Measurements from ENCODE around the gene B4GALT3. TPM values are rescaled to one million over a fixed set of nuclear protein-coding genes. Genes with fewer than 3 reads are reported as not detected.

The B4GALT3 gene
- total RNA-seq, 1 donor from 2014 or later: 23.0 TPM

GRCh38 chr1:161138431-161138830 lies 38.9 kb downstream of the B4GALT3 start:
- no peaks in the 10 kb centered on the region for H3K36me3 Mint-ChIP-seq (ENCODE audit: low read depth)
- peak overlapping the region; percentile 49 for H3K27ac Mint-ChIP-seq (ENCODE audit: unreplicated experiment)
- DNase-seq (ENCODE audit: low spot score): no peak
- H3K27me3 Mint-ChIP-seq (ENCODE audit: low read depth): no peaks in the 10 kb centered on the region
- H3K9me3 Mint-ChIP-seq (ENCODE audit: low read depth): no peaks in the 10 kb centered on the region
- TF ChIP-seq CTCF (IDR thresholded peaks at IDR 0.05): no peak
- no peak overlapping the region for H3K4me3 Mint-ChIP-seq (ENCODE audit: unreplicated experiment)
- no peaks in the 10 kb centered on the region for H3K4me1 Mint-ChIP-seq (ENCODE audit: low read depth)

- H3K9me3 Mint-ChIP-seq (ENCODE audit: low read depth): no peaks in the 10 kb centered on the region
- no peaks in the 10 kb centered on the region for H3K4me1 Mint-ChIP-seq (ENCODE audit: low read depth)
- H3K27ac Mint-ChIP-seq (ENCODE audit: unreplicated experiment): no peak overlapping the region
- no peak for DNase-seq (ENCODE audit: low spot score)
- no peaks in the 10 kb centered on the region for H3K27me3 Mint-ChIP-seq (ENCODE audit: low read depth)
- H3K36me3 Mint-ChIP-seq (ENCODE audit: low read depth): no peaks in the 10 kb centered on the region
- TF ChIP-seq CTCF (IDR thresholded peaks at IDR 0.05): no peak
- no peak overlapping the region for H3K4me3 Mint-ChIP-seq (ENCODE audit: unreplicated experiment)
Observed at GRCh38 chr1:161137881-161138280, 39.4 kb downstream of the B4GALT3 start.

DNA sequence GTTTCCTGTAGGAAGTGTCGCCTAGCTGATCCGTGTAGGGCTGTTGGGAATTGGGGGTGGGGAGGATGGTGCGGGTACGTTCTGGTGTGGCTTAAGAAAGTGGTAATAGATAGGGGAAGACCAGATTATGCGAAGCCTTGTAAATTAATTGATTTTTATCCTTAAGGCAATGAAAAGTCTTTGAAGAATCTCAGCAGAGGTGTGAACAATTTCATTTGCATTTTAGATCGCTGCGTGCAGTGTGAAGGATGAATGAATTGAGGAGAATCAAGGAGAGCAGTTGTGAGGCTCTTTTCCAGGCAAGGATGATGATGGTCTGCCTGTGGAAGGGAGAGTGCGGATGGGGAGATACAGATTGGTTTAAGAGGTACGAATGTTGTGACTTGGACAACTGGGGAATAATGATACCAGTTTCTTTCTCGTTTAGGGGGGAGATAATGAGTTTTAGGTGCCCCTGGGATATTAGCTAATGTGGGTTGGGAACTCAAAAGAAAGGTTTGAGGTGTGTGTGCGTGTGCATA lies 44.0 kb downstream of the B4GALT3 start:
- DNase-seq (ENCODE audit: low spot score): no peak
- Mint-ChIP-seq H3K36me3 (ENCODE audit: low read depth) (peaks cover 4% of the 10 kb centered on the region), H3K4me3 (ENCODE audit: unreplicated experiment) (no peak overlapping the region), H3K9me3 (ENCODE audit: low read depth) (no peaks in the 10 kb centered on the region), H3K27me3 (ENCODE audit: low read depth) (no peaks in the 10 kb centered on the region), H3K27ac (ENCODE audit: unreplicated experiment) (no peak overlapping the region), H3K4me1 (ENCODE audit: low read depth) (peaks cover 26% of the 10 kb centered on the region)
- TF ChIP-seq CTCF (IDR thresholded peaks at IDR 0.05): no peak

DNA sequence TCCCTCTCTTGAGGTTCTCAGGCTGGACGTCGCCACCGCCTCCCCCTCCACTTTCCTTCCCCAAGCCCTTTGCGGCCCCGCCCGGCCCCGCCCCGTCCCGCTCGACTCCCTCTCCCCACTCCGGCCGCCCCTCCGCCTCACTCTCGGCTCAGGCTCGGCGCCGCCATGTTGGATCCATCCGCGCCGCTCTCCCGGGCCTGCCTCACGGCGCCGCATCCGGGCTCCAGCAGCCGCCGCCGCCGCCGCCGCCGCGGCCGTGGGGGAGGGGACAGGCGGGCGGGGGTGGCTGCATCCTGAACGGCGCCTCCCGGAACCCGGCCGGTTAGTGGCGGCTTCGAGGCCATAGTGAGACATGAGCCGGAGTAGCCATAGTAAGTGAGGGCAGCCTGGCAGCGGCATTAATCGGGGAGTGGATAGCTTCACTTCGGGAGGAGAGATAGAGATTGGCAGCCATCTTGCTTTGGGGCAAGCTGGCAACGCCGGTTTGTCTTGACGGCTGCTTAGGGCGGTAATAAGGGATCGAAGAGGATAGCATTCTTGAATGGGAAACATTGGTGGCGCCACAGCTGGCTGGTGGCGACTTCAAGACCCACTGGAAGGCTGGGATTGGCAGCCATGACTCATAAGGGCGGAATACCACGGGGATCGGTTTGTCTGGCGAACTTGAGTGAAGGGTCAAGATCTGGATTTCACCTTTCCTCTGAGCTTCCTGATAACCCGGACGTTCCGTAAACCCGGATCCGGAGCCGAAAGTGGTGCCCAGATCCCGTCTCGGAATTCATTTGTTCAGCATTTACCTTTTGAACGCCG lies 44.7 kb downstream of the B4GALT3 start, which contains the start of gene DEDD:
DEDD (minus strand) TSS at position 258 of the 810 bp plus-strand sequence. CDS start 8,205 bp downstream, outside the sequence.
- DNase-seq (ENCODE audit: low spot score): peak; percentile 92
- H3K36me3 Mint-ChIP-seq (ENCODE audit: low read depth): peaks cover 6% of the 10 kb centered on the region
- H3K9me3 Mint-ChIP-seq (ENCODE audit: low read depth): no peaks in the 10 kb centered on the region
- no peak within 1 kb of the TSS for H3K4me3 Mint-ChIP-seq (ENCODE audit: unreplicated experiment)
- no peak within 1 kb of the TSS for H3K27ac Mint-ChIP-seq (ENCODE audit: unreplicated experiment)
- peak; percentile 48 for TF ChIP-seq CTCF (IDR thresholded peaks at IDR 0.05)
- no peaks in the 10 kb centered on the region for H3K27me3 Mint-ChIP-seq (ENCODE audit: low read depth)
- H3K4me1 Mint-ChIP-seq (ENCODE audit: low read depth): peaks cover 31% of the 10 kb centered on the region

DNA sequence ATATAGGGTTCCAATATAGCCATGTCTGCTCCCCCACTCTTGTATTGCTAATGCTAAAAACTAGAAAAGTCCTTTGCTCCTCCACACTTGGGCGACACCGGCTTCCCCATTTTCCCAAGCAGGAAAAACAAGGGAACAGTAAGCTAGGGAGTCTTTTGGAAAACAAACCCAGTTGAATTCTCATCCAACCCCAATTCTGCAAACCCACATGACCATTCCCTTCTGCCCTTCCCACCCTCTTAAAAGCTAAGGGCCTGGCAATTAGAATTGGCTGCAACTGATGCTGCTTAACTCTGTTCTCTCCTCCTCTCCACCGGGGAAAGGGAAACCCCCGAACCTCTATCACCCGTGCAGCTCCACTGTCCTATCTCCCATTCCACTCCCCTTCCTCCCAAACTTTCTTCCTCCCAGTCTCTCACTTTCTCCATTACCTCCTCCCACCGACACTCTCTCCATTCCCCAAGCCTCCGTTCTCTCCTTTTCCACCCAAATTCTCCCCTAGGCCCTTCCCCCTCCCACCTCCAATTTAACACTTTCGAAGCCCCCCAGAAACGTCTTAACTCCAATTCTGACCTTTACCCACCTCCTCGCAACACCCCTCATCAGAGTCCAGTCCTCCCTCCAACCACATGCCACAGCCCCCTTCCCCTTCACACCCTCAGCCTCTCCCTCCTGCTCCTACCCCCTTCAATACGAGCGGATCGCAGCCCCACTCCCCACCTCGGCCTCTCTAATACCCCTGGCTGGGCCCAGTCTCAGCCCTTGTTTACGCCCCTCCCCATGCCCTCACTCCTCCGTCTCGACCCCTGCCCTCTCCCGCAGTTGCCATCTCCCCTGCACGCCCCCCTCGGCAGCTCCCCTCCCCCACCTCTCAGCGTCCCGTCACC lies 45.5 kb downstream of the B4GALT3 start:
- peaks cover 11% of the 10 kb centered on the region for H3K36me3 Mint-ChIP-seq (ENCODE audit: low read depth)
- H3K9me3 Mint-ChIP-seq (ENCODE audit: low read depth): no peaks in the 10 kb centered on the region
- no peak for TF ChIP-seq CTCF (IDR thresholded peaks at IDR 0.05)
- H3K4me3 Mint-ChIP-seq (ENCODE audit: unreplicated experiment): no peak overlapping the region
- H3K27me3 Mint-ChIP-seq (ENCODE audit: low read depth): no peaks in the 10 kb centered on the region
- peaks cover 33% of the 10 kb centered on the region for H3K4me1 Mint-ChIP-seq (ENCODE audit: low read depth)
- no peak overlapping the region for H3K27ac Mint-ChIP-seq (ENCODE audit: unreplicated experiment)
- DNase-seq (ENCODE audit: low spot score): no peak

Data from chondrocyte (in vitro differentiated cells).